Psoas muscle (tissue), 8 donors: Measurements from ENCODE around the gene BYSL. TPM values are rescaled to one million over a fixed set of nuclear protein-coding genes. Genes with fewer than 3 reads are reported as not detected.

Experiments
- ATAC-seq, 4 donors: fragments of 200-7000 bp; cut with Tn5 transposase; one replicate each; pipeline ENCODE4 v1.9.1; 2020; ENCODE audit warnings: moderate library complexity in 3 of 4, mild to moderate bottlenecking in 2 of 4
- DNase-seq, 2 donors: peaks; one replicate each; pipeline ENCODE4 v3.0.0-alpha.2; 2020
- H3K27ac ChIP-seq: fragments of 200-600 bp; one replicate; pipeline ENCODE4 v1.8.0; 2022
- H3K27me3 ChIP-seq, 3 donors: fragments of 200-600 bp in 1 of 3; one replicate each; pipeline versions ENCODE4 v1.6.1 to v1.8.0; 2013 to 2022; ENCODE audit warnings: low read length in 2 of 3, mild to moderate bottlenecking in 2 of 3, moderate library complexity in 1 of 3; ENCODE audit not compliant: insufficient read depth in 3 of 3
- H3K36me3 ChIP-seq, 2 donors: fragments of 200-600 bp in 1 of 2; one replicate each; pipeline versions ENCODE4 v1.6.1 to v1.8.0; 2013 to 2022; ENCODE audit warnings: low read depth in 1 of 2, mild to moderate bottlenecking in 1 of 2, moderate library complexity in 1 of 2; ENCODE audit not compliant: insufficient read depth in 1 of 2
- H3K4me1 ChIP-seq: fragments of 200-600 bp; one replicate; pipeline ENCODE4 v1.8.0; 2022
- H3K4me3 ChIP-seq: fragments of 200-600 bp; one replicate; pipeline ENCODE4 v1.8.0; 2022; ENCODE audit warnings: mild to moderate bottlenecking
- H3K9me3 ChIP-seq: fragments of 200-600 bp; one replicate; pipeline ENCODE4 v1.8.0; 2022
- CTCF ChIP-seq: fragments of 200-600 bp; IDR thresholded peaks from one replicate; pipeline ENCODE4 v1.8.0; 2022; ENCODE audit warnings: antibody characterized with exemption
- WGBS, 3 donors: extraction: QIAGEN DNeasy Blood & Tissue Kit; methylation state at CpG; one replicate each; pipeline versions ENCODE4 v1.1.6 to v1.1.7; 2013; 5-methylcytosine and 5-hydroxymethylcytosine counted together
- intact Hi-C, 2 donors: fragments of 100-400 bp; cut with DNase I; formaldehyde crosslinking; loops; one replicate each; pipeline versions ENCODE4 v1.11.0 to v1.14.2; 2022
- polyA plus RNA-seq, 3 donors: library from polyadenylated mRNA; stranded (reverse); fragments of 200-250 nt; gene quantifications; one replicate each; pipeline ENCODE4 v1.2.3, GENCODE V29; 2013
- total RNA-seq, 4 donors: library from RNA; stranded (reverse); fragmentation: NEBNext Ultra II Directional in 2 of 4; extraction: Animal tissue kit (Norgen Biotek cat#: 25700) in 2 of 4; gene quantifications; one replicate each; pipeline versions ENCODE4 v1.2.1 to v1.2.4, GENCODE V29; 2021 to 2023
- donor health status: healthy with polysubstance abuse.
- donor health status: DM: no; HTN: no; CAD: no; lungs with moderate emphysema.
- donor health status: Bipolar disorder and iron deficiency.
- donor health status: healthy.
- donor health status: DM: yes; HTN: yes; CAD: no.
- donor health status: DM: no; HTN: no; CAD: no.
- donor health status: DM: no; HTN: no; CAD: no.
- donor health status: DM: yes; HTN: yes; CAD: no.

Gene BYSL
- total and polyA plus RNA-seq, 7 donors, result 20.3 to 55.5 (median 30.6) TPM

DNA sequence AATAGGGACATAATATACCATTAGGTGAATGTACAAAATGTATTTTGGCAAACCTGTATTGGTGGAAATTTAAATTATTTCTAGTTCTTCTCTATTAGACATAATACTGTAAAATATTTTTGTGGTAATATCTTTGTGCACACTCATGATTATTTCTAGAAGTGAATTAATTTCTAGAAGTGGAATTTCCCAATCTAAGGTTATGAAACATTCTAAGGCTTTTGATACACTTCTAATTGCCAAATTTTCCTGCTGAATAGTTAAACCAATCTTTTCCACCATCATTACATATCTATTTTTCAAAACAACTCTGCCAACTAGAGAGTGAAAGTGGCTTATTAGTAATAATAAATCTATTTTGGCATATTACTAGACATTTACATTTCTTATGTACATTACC is 22.2 kb downstream of the BYSL start:
- intact Hi-C loops, result loop anchor here in 1 of 2 donors (5.0 kb wide), 1 partner anchor 1034 kb away; the partner anchor contains the start of gene PEX6
- no peaks in the 10 kb centered on the region for H3K36me3 ChIP-seq
- H3K9me3 ChIP-seq, result no peaks in the 10 kb centered on the region
- no peak overlapping the region for H3K4me3 ChIP-seq
- peaks cover 17% of the 10 kb centered on the region for H3K4me1 ChIP-seq
- H3K27ac ChIP-seq, result no peak overlapping the region
- no peaks in the 10 kb centered on the region for H3K27me3 ChIP-seq
- DNase-seq, result no peak
- ATAC-seq, result no peak
- TF ChIP-seq CTCF, result no peak

- WGBS, 3 donors, result 72 to 80% (median 77%) methylated on average over 10 of the region's 10 CpGs
- no peaks in the 10 kb centered on the region for H3K27me3 ChIP-seq
- H3K36me3 ChIP-seq, result no peaks in the 10 kb centered on the region
- H3K27ac ChIP-seq, result no peak overlapping the region
- no peak for DNase-seq
- H3K4me1 ChIP-seq, result peaks cover 2% of the 10 kb centered on the region
- intact Hi-C loops, result no loop called here
- ATAC-seq, result no peak
- no peak overlapping the region for H3K4me3 ChIP-seq
- no peak for TF ChIP-seq CTCF
- H3K9me3 ChIP-seq, result no peaks in the 10 kb centered on the region
Observed at GRCh38 chr6:41947581-41948220, 26.4 kb downstream of the BYSL start.

DNA sequence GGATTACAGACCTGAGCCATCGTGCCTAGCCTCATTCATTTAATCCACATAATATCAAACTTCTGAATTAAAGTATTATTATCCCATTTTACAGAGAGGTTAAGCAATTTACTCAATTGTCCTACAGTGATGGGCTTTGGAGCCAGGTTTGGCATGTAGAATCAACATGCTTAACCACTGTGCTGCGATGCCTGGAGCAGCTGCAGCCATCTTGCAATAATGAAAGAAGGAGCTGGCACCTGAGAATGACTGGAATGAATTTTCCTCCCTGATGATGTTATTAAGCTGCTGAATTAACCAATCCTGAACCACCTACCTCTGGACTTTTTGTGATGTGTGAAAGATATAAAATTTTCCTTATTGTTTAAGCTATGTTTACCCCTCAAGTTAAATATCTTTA is 33.4 kb downstream of the BYSL start:
- H3K4me1 ChIP-seq, result no peaks in the 10 kb centered on the region
- TF ChIP-seq CTCF, result no peak
- no peaks in the 10 kb centered on the region for H3K27me3 ChIP-seq
- WGBS, 3 donors, result 80 to 90% (median 82%) methylated on average over 2 of the region's 2 CpGs
- ATAC-seq (no peak), DNase-seq (no peak)
- H3K36me3 ChIP-seq, result no peaks in the 10 kb centered on the region
- no peak overlapping the region for H3K4me3 ChIP-seq
- no peaks in the 10 kb centered on the region for H3K9me3 ChIP-seq
- H3K27ac ChIP-seq, result no peak overlapping the region
- intact Hi-C loops, result no loop called here

DNA sequence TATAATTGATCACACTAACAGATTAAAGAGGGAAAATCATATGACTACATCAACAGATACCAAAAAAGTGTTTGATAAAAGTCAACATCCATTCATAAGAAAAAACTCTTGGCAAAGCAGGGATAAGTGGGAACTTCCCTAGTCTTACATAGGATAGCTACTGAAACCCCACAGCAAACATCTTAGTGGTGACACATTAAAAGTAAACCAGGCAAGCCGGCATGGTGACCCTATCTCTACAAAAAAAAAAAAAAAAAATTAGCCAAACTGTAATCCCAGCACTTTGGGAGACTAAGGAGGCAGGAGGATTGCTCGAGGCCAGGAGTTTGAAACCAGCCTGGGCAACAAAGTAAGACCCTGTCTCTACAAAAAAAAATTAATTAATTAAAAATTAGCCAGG is 34.1 kb downstream of the BYSL start:
- no peak for TF ChIP-seq CTCF
- Histone ChIP-seq H3K4me1 (no peaks in the 10 kb centered on the region), H3K36me3 (no peaks in the 10 kb centered on the region), H3K9me3 (no peaks in the 10 kb centered on the region), H3K27me3 (no peaks in the 10 kb centered on the region), H3K4me3 (no peak overlapping the region), H3K27ac (no peak overlapping the region)
- ATAC-seq (no peak), DNase-seq (no peak)
- intact Hi-C loops, result no loop called here
- 78 to 93% (median 82%) methylated on average over 2 of the region's 2 CpGs for WGBS, 3 donors

GRCh38 chr6:41957117-41957516 is 35.8 kb downstream of the BYSL start:
- intact Hi-C loops, result no loop called here
- 66 to 80% (median 75%) methylated on average over 4 of the region's 4 CpGs for WGBS, 3 donors
- ATAC-seq (no peak), DNase-seq (no peak)
- no peaks in the 10 kb centered on the region for H3K27me3 ChIP-seq
- H3K4me1 ChIP-seq, result no peaks in the 10 kb centered on the region
- H3K36me3 ChIP-seq, result no peaks in the 10 kb centered on the region
- H3K9me3 ChIP-seq, result no peaks in the 10 kb centered on the region
- TF ChIP-seq CTCF, result no peak
- no peak overlapping the region for H3K27ac ChIP-seq
- H3K4me3 ChIP-seq, result no peak overlapping the region
